HEK293 (cell line): Measurements from ENCODE around the gene CHCHD6.

Experiments used
- KLF10 ChIP-seq: fragments of 450-650 bp; IDR thresholded peaks from 2 replicates; pipeline ENCODE4 v1.5.1; 2018; ENCODE audit warnings: missing biosample characterization, mild to moderate bottlenecking, missing genetic modification characterization
- MYNN ChIP-seq: fragments of 450-650 bp; formaldehyde crosslinking; IDR thresholded peaks from 2 replicates; pipeline ENCODE4 v1.5.1; 2016; ENCODE audit warnings: missing biosample characterization, missing genetic modification characterization, borderline replicate concordance
- ZFP37 ChIP-seq: fragments of 450-650 bp; formaldehyde crosslinking; IDR thresholded peaks from 2 replicates; pipeline ENCODE4 v1.5.1; 2016; ENCODE audit warnings: missing biosample characterization, missing genetic modification characterization
- ZNF274 ChIP-seq, 2 experiments: fragments of 200-500 bp in 1 of 2; fragments of 450-650 bp in 1 of 2; sonication (Bioruptor generic) in 1 of 2; formaldehyde crosslinking in 1 of 2; IDR thresholded peaks; 2 replicates each; pipeline versions ENCODE4 v1.5.1 to v1.6.1; 2014 to 2016; ENCODE audit warnings: borderline replicate concordance in 1 of 2, inconsistent platforms in 1 of 2, low read length in 1 of 2, missing biosample characterization in 1 of 2, missing genetic modification characterization in 1 of 2
- ZNF416 ChIP-seq: fragments of 450-650 bp; formaldehyde crosslinking; IDR thresholded peaks from 2 replicates; pipeline ENCODE4 v1.5.1; 2016; ENCODE audit warnings: missing biosample characterization, missing genetic modification characterization
- TF ChIP-seq, protein P1 (sequence below): fragments of 450-650 bp; formaldehyde crosslinking; IDR thresholded peaks from 2 replicates; pipeline ENCODE4 v1.5.1; 2016; ENCODE audit warnings: missing biosample characterization, missing genetic modification characterization
- TF ChIP-seq, protein P2 (sequence below): fragments of 450-650 bp; formaldehyde crosslinking; IDR thresholded peaks from 2 replicates; pipeline ENCODE4 v1.5.1; 2016; ENCODE audit warnings: missing biosample characterization, missing genetic modification characterization, borderline replicate concordance
- TF ChIP-seq, protein P3 (sequence below): fragments of 450-650 bp; formaldehyde crosslinking; IDR thresholded peaks from 2 replicates; pipeline ENCODE4 v1.5.1; 2016; ENCODE audit warnings: missing biosample characterization, missing genetic modification characterization

DNA sequence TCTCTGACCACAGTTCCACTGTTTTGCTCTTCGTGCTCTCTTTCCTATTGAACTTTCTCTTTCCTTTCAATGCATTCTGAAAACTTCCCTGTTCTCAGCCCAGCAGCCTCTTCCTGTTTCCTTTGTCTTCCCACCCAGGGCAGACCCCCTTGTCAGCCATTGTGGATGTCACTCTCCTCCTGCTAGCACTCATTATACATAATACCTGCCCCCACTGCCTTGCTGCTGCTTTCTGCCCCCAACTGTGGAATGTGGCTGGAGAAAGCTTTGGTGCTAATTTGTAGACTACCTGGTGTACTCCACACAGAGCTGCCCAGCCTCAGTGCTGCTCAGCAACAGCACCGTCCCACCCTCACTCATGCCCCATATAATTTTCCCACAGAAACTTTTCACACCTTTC, 80.2 kb downstream of the CHCHD6 start:
- TF ChIP-seq, protein P1, sequence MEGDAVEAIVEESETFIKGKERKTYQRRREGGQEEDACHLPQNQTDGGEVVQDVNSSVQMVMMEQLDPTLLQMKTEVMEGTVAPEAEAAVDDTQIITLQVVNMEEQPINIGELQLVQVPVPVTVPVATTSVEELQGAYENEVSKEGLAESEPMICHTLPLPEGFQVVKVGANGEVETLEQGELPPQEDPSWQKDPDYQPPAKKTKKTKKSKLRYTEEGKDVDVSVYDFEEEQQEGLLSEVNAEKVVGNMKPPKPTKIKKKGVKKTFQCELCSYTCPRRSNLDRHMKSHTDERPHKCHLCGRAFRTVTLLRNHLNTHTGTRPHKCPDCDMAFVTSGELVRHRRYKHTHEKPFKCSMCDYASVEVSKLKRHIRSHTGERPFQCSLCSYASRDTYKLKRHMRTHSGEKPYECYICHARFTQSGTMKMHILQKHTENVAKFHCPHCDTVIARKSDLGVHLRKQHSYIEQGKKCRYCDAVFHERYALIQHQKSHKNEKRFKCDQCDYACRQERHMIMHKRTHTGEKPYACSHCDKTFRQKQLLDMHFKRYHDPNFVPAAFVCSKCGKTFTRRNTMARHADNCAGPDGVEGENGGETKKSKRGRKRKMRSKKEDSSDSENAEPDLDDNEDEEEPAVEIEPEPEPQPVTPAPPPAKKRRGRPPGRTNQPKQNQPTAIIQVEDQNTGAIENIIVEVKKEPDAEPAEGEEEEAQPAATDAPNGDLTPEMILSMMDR (tag by site-specific recombination), result no peak
- TF ChIP-seq ZFP37 (tag by site-specific recombination) (no peak), ZNF274 (IDR thresholded peaks at IDR 0.05; ENCODE audit: low read length) (no peak), ZNF274 (tag by site-specific recombination; IDR thresholded peaks at IDR 0.05; ENCODE audit: borderline replicate concordance) (no peak), ZNF416 (tag by site-specific recombination) (no peak), MYNN (tag by site-specific recombination) (no peak), KLF10 (tag by site-specific recombination) (no peak)
- TF ChIP-seq, protein P2, sequence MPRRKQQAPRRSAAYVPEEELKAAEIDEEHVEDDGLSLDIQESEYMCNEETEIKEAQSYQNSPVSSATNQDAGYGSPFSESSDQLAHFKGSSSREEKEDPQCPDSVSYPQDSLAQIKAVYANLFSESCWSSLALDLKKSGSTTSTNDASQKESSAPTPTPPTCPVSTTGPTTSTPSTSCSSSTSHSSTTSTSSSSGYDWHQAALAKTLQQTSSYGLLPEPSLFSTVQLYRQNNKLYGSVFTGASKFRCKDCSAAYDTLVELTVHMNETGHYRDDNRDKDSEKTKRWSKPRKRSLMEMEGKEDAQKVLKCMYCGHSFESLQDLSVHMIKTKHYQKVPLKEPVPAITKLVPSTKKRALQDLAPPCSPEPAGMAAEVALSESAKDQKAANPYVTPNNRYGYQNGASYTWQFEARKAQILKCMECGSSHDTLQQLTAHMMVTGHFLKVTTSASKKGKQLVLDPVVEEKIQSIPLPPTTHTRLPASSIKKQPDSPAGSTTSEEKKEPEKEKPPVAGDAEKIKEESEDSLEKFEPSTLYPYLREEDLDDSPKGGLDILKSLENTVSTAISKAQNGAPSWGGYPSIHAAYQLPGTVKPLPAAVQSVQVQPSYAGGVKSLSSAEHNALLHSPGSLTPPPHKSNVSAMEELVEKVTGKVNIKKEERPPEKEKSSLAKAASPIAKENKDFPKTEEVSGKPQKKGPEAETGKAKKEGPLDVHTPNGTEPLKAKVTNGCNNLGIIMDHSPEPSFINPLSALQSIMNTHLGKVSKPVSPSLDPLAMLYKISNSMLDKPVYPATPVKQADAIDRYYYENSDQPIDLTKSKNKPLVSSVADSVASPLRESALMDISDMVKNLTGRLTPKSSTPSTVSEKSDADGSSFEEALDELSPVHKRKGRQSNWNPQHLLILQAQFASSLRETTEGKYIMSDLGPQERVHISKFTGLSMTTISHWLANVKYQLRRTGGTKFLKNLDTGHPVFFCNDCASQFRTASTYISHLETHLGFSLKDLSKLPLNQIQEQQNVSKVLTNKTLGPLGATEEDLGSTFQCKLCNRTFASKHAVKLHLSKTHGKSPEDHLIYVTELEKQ, result no peak
- TF ChIP-seq, protein P3, sequence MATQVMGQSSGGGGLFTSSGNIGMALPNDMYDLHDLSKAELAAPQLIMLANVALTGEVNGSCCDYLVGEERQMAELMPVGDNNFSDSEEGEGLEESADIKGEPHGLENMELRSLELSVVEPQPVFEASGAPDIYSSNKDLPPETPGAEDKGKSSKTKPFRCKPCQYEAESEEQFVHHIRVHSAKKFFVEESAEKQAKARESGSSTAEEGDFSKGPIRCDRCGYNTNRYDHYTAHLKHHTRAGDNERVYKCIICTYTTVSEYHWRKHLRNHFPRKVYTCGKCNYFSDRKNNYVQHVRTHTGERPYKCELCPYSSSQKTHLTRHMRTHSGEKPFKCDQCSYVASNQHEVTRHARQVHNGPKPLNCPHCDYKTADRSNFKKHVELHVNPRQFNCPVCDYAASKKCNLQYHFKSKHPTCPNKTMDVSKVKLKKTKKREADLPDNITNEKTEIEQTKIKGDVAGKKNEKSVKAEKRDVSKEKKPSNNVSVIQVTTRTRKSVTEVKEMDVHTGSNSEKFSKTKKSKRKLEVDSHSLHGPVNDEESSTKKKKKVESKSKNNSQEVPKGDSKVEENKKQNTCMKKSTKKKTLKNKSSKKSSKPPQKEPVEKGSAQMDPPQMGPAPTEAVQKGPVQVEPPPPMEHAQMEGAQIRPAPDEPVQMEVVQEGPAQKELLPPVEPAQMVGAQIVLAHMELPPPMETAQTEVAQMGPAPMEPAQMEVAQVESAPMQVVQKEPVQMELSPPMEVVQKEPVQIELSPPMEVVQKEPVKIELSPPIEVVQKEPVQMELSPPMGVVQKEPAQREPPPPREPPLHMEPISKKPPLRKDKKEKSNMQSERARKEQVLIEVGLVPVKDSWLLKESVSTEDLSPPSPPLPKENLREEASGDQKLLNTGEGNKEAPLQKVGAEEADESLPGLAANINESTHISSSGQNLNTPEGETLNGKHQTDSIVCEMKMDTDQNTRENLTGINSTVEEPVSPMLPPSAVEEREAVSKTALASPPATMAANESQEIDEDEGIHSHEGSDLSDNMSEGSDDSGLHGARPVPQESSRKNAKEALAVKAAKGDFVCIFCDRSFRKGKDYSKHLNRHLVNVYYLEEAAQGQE (tag by site-specific recombination), result no peak
